Activated naive CD4-positive, alpha-beta T cell treated with anti-CD3 and anti-CD28 coated beads, Interleukin-2, amount 10 ng/mL, durations not matched to agents 7 days and 5 days (primary cell): ENCODE measurements around the gene C4B.
"Not testable (repeated sequence)": the region's sequence is repeated elsewhere in the genome, so short reads cannot be mapped to it uniquely, and the experiment has no call there.

Source experiments
- CTCF ChIA-PET: fragments of 350-600 bp; sonication (Branson Sonifier 250); formaldehyde crosslinking; loops from one replicate; lab custom pipeline; 2021; ENCODE audit warnings: antibody characterized with exemption; lab: Charles Lee
- DNase-seq: peaks from one replicate; pipeline ENCODE4 v3.0.0-alpha.2; 2020
- H3K27ac Mint-ChIP-seq: one replicate; pipeline ENCODE4 v1.8.0; 2021; ENCODE audit warnings: mild to moderate bottlenecking, moderate library complexity, mixed read lengths
- H3K27me3 Mint-ChIP-seq: one replicate; pipeline ENCODE4 v1.8.0; 2021; ENCODE audit warnings: mild to moderate bottlenecking, mixed read lengths
- H3K36me3 Mint-ChIP-seq: one replicate; pipeline ENCODE4 v1.8.0; 2021; ENCODE audit warnings: mixed read lengths
- H3K4me1 Mint-ChIP-seq: one replicate; pipeline ENCODE4 v1.8.0; 2021; ENCODE audit warnings: mixed read lengths
- H3K4me3 Mint-ChIP-seq: one replicate; pipeline ENCODE4 v1.8.0; 2021; ENCODE audit warnings: mild to moderate bottlenecking, moderate library complexity, mixed read lengths
- H3K9me3 Mint-ChIP-seq: one replicate; pipeline ENCODE4 v1.8.0; 2021; ENCODE audit warnings: mixed read lengths

The C4B gene

GRCh38 chr6:32014547-32014946 lies at the start of gene C4B:
Gene C4B (plus strand): TSS chr6:32014795. CDS start chr6:32014846, 51 bp downstream.
- H3K9me3 Mint-ChIP-seq, DNase-seq, H3K4me3 Mint-ChIP-seq, CTCF ChIA-PET, H3K27ac Mint-ChIP-seq, H3K4me1 Mint-ChIP-seq, H3K27me3 Mint-ChIP-seq, H3K36me3 Mint-ChIP-seq: not testable (repeated sequence)

- Mint-ChIP-seq H3K27ac (no peak overlapping the region), H3K9me3 (no peaks in the 10 kb centered on the region), H3K36me3 (peaks cover 78% of the 10 kb centered on the region), H3K27me3 (no peaks in the 10 kb centered on the region), H3K4me1 (peaks cover 14% of the 10 kb centered on the region), H3K4me3 (no peak overlapping the region)
- CTCF ChIA-PET: interaction anchor here (1.9 kb wide), 1 partner anchor 13 kb away, joined by 11 read pairs; no protein-coding TSS in a partner anchor
- no peak for DNase-seq
Measured at GRCh38 chr6:31965700-31966099, 48.9 kb upstream of the C4B start.

- Mint-ChIP-seq H3K27ac (no peak overlapping the region), H3K27me3 (no peaks in the 10 kb centered on the region), H3K4me1 (peaks cover 22% of the 10 kb centered on the region), H3K36me3 (peaks cover 71% of the 10 kb centered on the region), H3K9me3 (no peaks in the 10 kb centered on the region), H3K4me3 (no peak overlapping the region)
- no peak for DNase-seq
- CTCF ChIA-PET: interaction anchor here (1.9 kb wide), 1 partner anchor 14 kb away, joined by 11 read pairs; no protein-coding TSS in a partner anchor
Measured at GRCh38 chr6:31966506-31966905, 48.1 kb upstream of the C4B start.

- CTCF ChIA-PET: no interaction called here
- Mint-ChIP-seq H3K27ac (no peak overlapping the region), H3K36me3 (peaks cover 65% of the 10 kb centered on the region), H3K9me3 (no peaks in the 10 kb centered on the region), H3K4me1 (peaks cover 26% of the 10 kb centered on the region), H3K27me3 (peaks cover 7% of the 10 kb centered on the region), H3K4me3 (no peak overlapping the region)
- no peak for DNase-seq
Measured at GRCh38 chr6:31966997-31967925, 47.3 kb upstream of the C4B start.

GRCh38 chr6:31967926-31968320 lies 46.7 kb upstream of the C4B start:
- Mint-ChIP-seq H3K4me1 (peaks cover 33% of the 10 kb centered on the region), H3K4me3 (no peak overlapping the region), H3K27me3 (peaks cover 8% of the 10 kb centered on the region), H3K9me3 (no peaks in the 10 kb centered on the region), H3K36me3 (peaks cover 64% of the 10 kb centered on the region), H3K27ac (no peak overlapping the region)
- DNase-seq: no peak
- CTCF ChIA-PET: no interaction called here

GRCh38 chr6:31968326-31968725 lies 46.3 kb upstream of the C4B start:
- H3K36me3 Mint-ChIP-seq: peaks cover 64% of the 10 kb centered on the region

GRCh38 chr6:31968791-31969711 lies 45.5 kb upstream of the C4B start:
- H3K27ac Mint-ChIP-seq: peak overlapping the region; percentile 99
- H3K4me3 Mint-ChIP-seq: no peak overlapping the region
- DNase-seq: no peak
- H3K4me1 Mint-ChIP-seq: peaks cover 43% of the 10 kb centered on the region
- CTCF ChIA-PET: interaction anchor here (1.4 to 1.5 kb wide), 2 partner anchors 10 to 17 kb away, joined by 3 to 6 read pairs; partner anchors contain the start of gene SKIC2
- H3K27me3 Mint-ChIP-seq: peaks cover 8% of the 10 kb centered on the region
- no peaks in the 10 kb centered on the region for H3K9me3 Mint-ChIP-seq
- peaks cover 60% of the 10 kb centered on the region for H3K36me3 Mint-ChIP-seq

More at GRCh38 chr6:31968326-31968725, 46.3 kb upstream of the C4B start:
- CTCF ChIA-PET: interaction anchor here (1.5 kb wide), 1 partner anchor 16 kb away, joined by 6 read pairs; no protein-coding TSS in a partner anchor
- Mint-ChIP-seq H3K9me3 (no peaks in the 10 kb centered on the region), H3K4me1 (peaks cover 37% of the 10 kb centered on the region), H3K27me3 (peaks cover 8% of the 10 kb centered on the region), H3K27ac (no peak overlapping the region), H3K4me3 (no peak overlapping the region)
- no peak for DNase-seq

- peaks cover 8% of the 10 kb centered on the region for H3K27me3 Mint-ChIP-seq
- H3K27ac Mint-ChIP-seq: peak overlapping the region; percentile 99
- peak overlapping the region; percentile 97 for H3K4me3 Mint-ChIP-seq
- CTCF ChIA-PET: interaction anchor here (1.4 to 1.5 kb wide), 2 partner anchors 11 to 18 kb away, joined by 3 to 6 read pairs; partner anchors contain the start of gene SKIC2
- no peaks in the 10 kb centered on the region for H3K9me3 Mint-ChIP-seq
- no peak for DNase-seq
- H3K4me1 Mint-ChIP-seq: peaks cover 48% of the 10 kb centered on the region
- peaks cover 54% of the 10 kb centered on the region for H3K36me3 Mint-ChIP-seq
Measured at GRCh38 chr6:31969712-31970603, 44.6 kb upstream of the C4B start.

GRCh38 chr6:31970604-31971271 lies 43.9 kb upstream of the C4B start:
- Mint-ChIP-seq H3K36me3 (peaks cover 50% of the 10 kb centered on the region), H3K27ac (peak overlapping the region; percentile 99), H3K4me3 (peak overlapping the region; percentile 97), H3K4me1 (peaks cover 48% of the 10 kb centered on the region), H3K27me3 (peaks cover 8% of the 10 kb centered on the region), H3K9me3 (no peaks in the 10 kb centered on the region)
- no peak for DNase-seq
- CTCF ChIA-PET: interaction anchor here (0.5 to 1.3 kb wide), 3 partner anchors 12 to 316 kb away, joined by 3 to 6 read pairs (median 4); partner anchors contain the start of genes NELFE and SKIC2

GRCh38 chr6:31971279-31971992 lies 43.2 kb upstream of the C4B start:
- CTCF ChIA-PET: interaction anchor here (0.5 to 1.3 kb wide), 4 partner anchors 12 to 317 kb away, joined by 3 to 6 read pairs (median 4); partner anchors contain the start of genes EHMT2, NELFE and SKIC2
- peak overlapping the region; percentile 99 for H3K27ac Mint-ChIP-seq
- H3K4me1 Mint-ChIP-seq: peaks cover 48% of the 10 kb centered on the region
- peaks cover 8% of the 10 kb centered on the region for H3K27me3 Mint-ChIP-seq
- no peaks in the 10 kb centered on the region for H3K9me3 Mint-ChIP-seq
- H3K36me3 Mint-ChIP-seq: peaks cover 45% of the 10 kb centered on the region
- H3K4me3 Mint-ChIP-seq: peak overlapping the region; percentile 97
- DNase-seq: peak; percentile 26

- peak within 1 kb of the TSS; percentile 97 for H3K4me3 Mint-ChIP-seq
- CTCF ChIA-PET: interaction anchor here (1.0 to 1.3 kb wide), 3 partner anchors 13 to 75 kb away, joined by 3 to 6 read pairs (median 4); partner anchors contain the start of genes EHMT2, NELFE and SKIC2
- peaks cover 37% of the 10 kb centered on the region for H3K36me3 Mint-ChIP-seq
Measured at GRCh38 chr6:31971993-31972708, 42.4 kb upstream of the C4B start, which contains the start of gene DXO. Gene DXO (minus strand): TSS chr6:31972138. CDS start chr6:31971675, 463 bp downstream.

More at GRCh38 chr6:31971993-31972708, 42.4 kb upstream of the C4B start, which contains the start of gene DXO:
- H3K27ac Mint-ChIP-seq: peak within 1 kb of the TSS; percentile 99
- peaks cover 8% of the 10 kb centered on the region for H3K27me3 Mint-ChIP-seq
- DNase-seq: peak; percentile 97
- H3K9me3 Mint-ChIP-seq: no peaks in the 10 kb centered on the region
- peaks cover 48% of the 10 kb centered on the region for H3K4me1 Mint-ChIP-seq
